Measurements from ENCODE around the gene CKAP2. TPM values are rescaled to one million over a fixed set of nuclear protein-coding genes. Genes with fewer than 3 reads are reported as not detected.

CKAP2 gene
- total and polyA plus RNA-seq, 2 of the 8 experiments (the other 6 are each of a cell fraction or from before 2014, with no cell fraction given): 8.3 to 70.7 TPM

DNA sequence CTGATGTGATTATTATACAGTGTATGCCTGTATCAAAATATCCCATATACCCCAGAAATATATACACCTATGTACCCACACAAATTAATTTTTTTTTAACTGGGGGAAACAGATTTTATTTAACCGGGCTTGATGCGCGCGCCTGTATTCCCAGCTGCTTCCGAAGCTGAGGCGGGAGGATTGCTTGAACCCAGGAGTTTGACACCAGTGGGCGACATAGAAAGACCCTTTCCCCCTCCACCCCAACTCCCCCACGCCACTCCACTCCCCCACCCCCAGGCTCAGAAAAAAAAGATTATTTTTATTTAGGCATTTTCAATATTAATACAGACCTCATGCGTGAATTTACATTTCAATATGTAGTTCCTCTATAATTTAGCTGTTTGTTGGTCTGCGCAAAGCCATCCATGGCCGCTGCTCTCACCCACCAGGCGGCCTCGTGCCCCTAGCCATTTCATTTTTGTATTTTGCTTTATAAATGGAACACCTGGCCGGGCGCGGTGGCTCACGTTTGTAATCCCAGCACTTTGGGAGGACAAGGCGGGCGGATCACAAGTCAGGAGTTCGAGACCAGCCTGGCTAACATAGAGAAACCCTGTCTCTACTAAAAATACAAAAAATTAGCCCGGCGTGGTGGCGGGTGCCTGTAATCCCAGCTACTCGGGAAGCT lies 4.0 kb upstream of the CKAP2 start:
- 92% methylated on average over 24 of the region's 24 CpGs; no CpG with 5 or more reads in 1 of the 2 experiments for WGBS, 2 experiments (ENCODE audit: extremely low coverage in 1 of 2, insufficient coverage in 1 of 2, insufficient read length in 1 of 2, insufficient replicate concordance in 2 of 2, low coverage in 1 of 2, low lambda C conversion rate in 2 of 2, missing lambda C conversion rate in 1 of 2)
- H3K27me3 ChIP-seq (replicated peaks in 1 of 4; ENCODE audit: control insufficient read depth in 3 of 4, extremely low read depth in 1 of 4, insufficient read depth in 3 of 4, low read length in 3 of 4): no peaks in the 10 kb centered on the region
- no peak overlapping the region for H3K4me2 ChIP-seq (ENCODE audit: insufficient read depth in 1 of 2, low read depth in 2 of 2, low read length in 2 of 2)
- H3K27ac ChIP-seq (ENCODE audit: low read depth, low read length): no peak overlapping the region
- H2BK120ac ChIP-seq (replicated peaks; ENCODE audit: low read depth, low read length): no peak overlapping the region
- H3K14ac ChIP-seq (ENCODE audit: insufficient read length): no peak overlapping the region
- H2AK5ac ChIP-seq (ENCODE audit: low read depth, low read length): no peak overlapping the region
- H3K23ac ChIP-seq (ENCODE audit: insufficient read length): no peak overlapping the region
- peaks cover 0 to 6% of the 10 kb centered on the region in 2 experiments for H4K20me1 ChIP-seq (replicated peaks in 1 of 2; ENCODE audit: control insufficient read depth in 1 of 2, insufficient read depth in 2 of 2, low read length in 2 of 2)
- H4K91ac ChIP-seq (replicated peaks; ENCODE audit: insufficient read length, low read length): no peak overlapping the region
- H3K9ac ChIP-seq (replicated peaks in 1 of 4; ENCODE audit: extremely low read depth in 1 of 4, low read depth in 3 of 4, low read length in 3 of 4): no peak overlapping the region
- H3K23me2 ChIP-seq (ENCODE audit: low read depth, low read length): peaks cover 9% of the 10 kb centered on the region
- H3K79me1 ChIP-seq (ENCODE audit: low read depth, low read length): peaks cover 7% of the 10 kb centered on the region
- ChIA-PET POLR2A (ENCODE audit: partially characterized antibody) (interaction anchor here (0.6 to 2.0 kb wide), 4 partner anchors 12 to 257 kb away, joined by 3 to 11 read pairs (median 6); partner anchors contain the start of gene SUGT1), CTCF (ENCODE audit: partially characterized antibody) (interaction anchor here (0.5 to 3.3 kb wide), 30 partner anchors 9 to 558 kb away, joined by 3 to 18 read pairs (median 4); partner anchors contain the start of gene NEK3)
- H4K5ac ChIP-seq (ENCODE audit: insufficient read length, low read depth, low read length): no peak overlapping the region
- H3K56ac ChIP-seq (replicated peaks; ENCODE audit: insufficient read length, low read depth, low read length): no peak overlapping the region
- no peaks in the 10 kb centered on the region for H3K9me3 ChIP-seq (ENCODE audit: insufficient read depth in 2 of 2, low read depth in 1 of 2, low read length in 1 of 2)
- peak overlapping the region in 1 of 4 experiments; percentile 92; a peak in 2 of 8 replicates for H3K4me3 ChIP-seq (ENCODE audit: extremely low read depth in 1 of 4, insufficient read depth in 2 of 4, low read depth in 3 of 4, low read length in 4 of 4)
- no peak overlapping the region for H2BK5ac ChIP-seq (ENCODE audit: low read depth, low read length)
- no peak overlapping the region for H2AFZ ChIP-seq (ENCODE audit: low read length)
- no peak overlapping the region for H2BK20ac ChIP-seq (ENCODE audit: low read length)
- peaks cover 2 to 6% (median 4%) of the 10 kb centered on the region in 4 experiments; a peak in 4 of 7 replicates for H3K4me1 ChIP-seq (replicated peaks in 1 of 4; ENCODE audit: control insufficient read depth in 3 of 4, insufficient read depth in 4 of 4, low read length in 3 of 4)
- no peak for FAIRE-seq
- H3K36me3 ChIP-seq (ENCODE audit: control insufficient read depth in 2 of 4, insufficient read depth in 4 of 4, low read length in 3 of 4): peaks cover 0 to under 1% (median 0%) of the 10 kb centered on the region in 4 experiments; a peak in 1 of 8 replicates
- peaks cover 0 to 30% of the 10 kb centered on the region in 2 experiments; a peak in 2 of 4 replicates for H3K79me2 ChIP-seq (ENCODE audit: control insufficient read depth in 1 of 2, insufficient read depth in 2 of 2, low read length in 2 of 2)
- DNase-seq (ENCODE audit: low read depth in 1 of 2, low spot score in 2 of 2): no peak
- no peak overlapping the region for H3K4ac ChIP-seq (replicated peaks; ENCODE audit: insufficient read length, low read depth, low read length)
- H4K8ac ChIP-seq (ENCODE audit: extremely low read depth, insufficient read depth, low read length): no peak overlapping the region
- H3K18ac ChIP-seq (ENCODE audit: extremely low read depth, low read length): no peak overlapping the region
- no peak overlapping the region for H2BK12ac ChIP-seq (ENCODE audit: low read depth, low read length)
- no peak overlapping the region for H2BK15ac ChIP-seq (ENCODE audit: low read length)
- TF ChIP-seq EP300 (IDR thresholded peaks at IDR 0.05; ENCODE audit: borderline replicate concordance in 1 of 2, low read depth in 2 of 2, low read length in 2 of 2): no peak
- no peak for TF ChIP-seq MAFK (IDR thresholded peaks at IDR 0.05; ENCODE audit: low read depth, low read length)
- TF ChIP-seq KDM5A (IDR thresholded peaks at IDR 0.05; ENCODE audit: low read length): no peak
- TF ChIP-seq CHD2 (IDR thresholded peaks at IDR 0.05; ENCODE audit: low read length): no peak
- TF ChIP-seq, protein P1, sequence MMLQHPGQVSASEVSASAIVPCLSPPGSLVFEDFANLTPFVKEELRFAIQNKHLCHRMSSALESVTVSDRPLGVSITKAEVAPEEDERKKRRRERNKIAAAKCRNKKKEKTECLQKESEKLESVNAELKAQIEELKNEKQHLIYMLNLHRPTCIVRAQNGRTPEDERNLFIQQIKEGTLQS (IDR thresholded peaks at IDR 0.05; ENCODE audit: insufficient read depth, low read depth, low read length): no peak

Data from H1 (cell line).